Measurements from ENCODE around the gene CAVIN4. TPM values are rescaled to one million over a fixed set of nuclear protein-coding genes. Genes with fewer than 3 reads are reported as not detected.

CAVIN4 gene
- total RNA-seq, 2 donors from 2014 or later: 0.13 TPM; not detected in 1

DNA sequence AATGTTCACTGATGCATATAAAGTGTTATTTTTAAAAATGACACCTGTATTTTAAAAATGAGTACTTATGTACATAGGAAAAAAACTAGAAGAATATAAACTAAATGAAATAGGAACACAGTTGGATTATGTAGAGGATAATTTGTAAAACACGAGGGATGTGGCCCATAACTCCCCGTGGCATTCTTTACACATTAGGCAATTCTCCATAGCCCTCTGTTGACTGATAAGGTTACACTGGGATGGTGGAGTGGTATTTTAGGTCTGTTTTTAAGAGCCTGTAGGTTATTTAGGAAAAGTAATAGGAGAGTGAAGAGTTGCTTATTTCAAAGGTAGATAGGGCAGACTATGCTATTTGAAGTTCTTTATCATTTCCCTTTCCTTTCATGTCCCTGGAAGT is 1.8 kb downstream of the CAVIN4 start:
- Mint-ChIP-seq H3K4me3 (no peak overlapping the region), H3K27me3 (peaks cover 6% of the 10 kb centered on the region), H3K36me3 (ENCODE audit: low read depth) (no peaks in the 10 kb centered on the region), H3K4me1 (no peaks in the 10 kb centered on the region), H3K27ac (no peak overlapping the region)
- H3K9me3 ChIP-seq (ENCODE audit: control insufficient read depth, low read length, poor library complexity, severe bottlenecking): no peaks in the 10 kb centered on the region
- ATAC-seq: no peak
- no peak for DNase-seq

DNA sequence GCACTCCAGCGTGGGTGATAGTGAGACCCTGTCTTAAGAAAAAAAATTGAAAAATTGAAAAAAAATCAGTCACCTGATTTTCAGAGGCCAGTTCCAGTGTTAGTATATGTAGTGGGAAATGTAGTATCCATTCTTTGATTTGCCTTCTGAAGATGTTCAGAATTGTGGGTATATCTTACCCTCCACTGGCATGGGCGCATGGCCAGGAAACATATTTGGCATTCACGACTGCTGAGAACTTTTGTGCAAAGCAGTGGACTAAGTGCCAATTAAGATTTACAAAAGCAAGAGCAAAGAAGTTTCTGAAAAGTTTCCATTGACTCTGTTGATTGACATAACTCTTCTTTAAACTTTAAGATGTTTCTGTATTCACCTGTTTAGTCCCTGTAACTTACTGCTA is 2.4 kb downstream of the CAVIN4 start:
- ATAC-seq (no peak), DNase-seq (no peak)
- Mint-ChIP-seq H3K4me3 (no peak overlapping the region), H3K36me3 (ENCODE audit: low read depth) (no peaks in the 10 kb centered on the region), H3K27ac (no peak overlapping the region), H3K27me3 (peaks cover 6% of the 10 kb centered on the region), H3K4me1 (no peaks in the 10 kb centered on the region)
- no peaks in the 10 kb centered on the region for H3K9me3 ChIP-seq (ENCODE audit: control insufficient read depth, low read length, poor library complexity, severe bottlenecking)

- Mint-ChIP-seq H3K4me3 (no peak overlapping the region), H3K4me1 (no peaks in the 10 kb centered on the region), H3K36me3 (ENCODE audit: low read depth) (no peaks in the 10 kb centered on the region), H3K27ac (no peak overlapping the region), H3K27me3 (peaks cover 6% of the 10 kb centered on the region)
- no peak for DNase-seq
- ATAC-seq: no peak
- no peaks in the 10 kb centered on the region for H3K9me3 ChIP-seq (ENCODE audit: control insufficient read depth, low read length, poor library complexity, severe bottlenecking)
Measured at GRCh38 chr9:100581081-100581480, 3.2 kb downstream of the CAVIN4 start.

DNA sequence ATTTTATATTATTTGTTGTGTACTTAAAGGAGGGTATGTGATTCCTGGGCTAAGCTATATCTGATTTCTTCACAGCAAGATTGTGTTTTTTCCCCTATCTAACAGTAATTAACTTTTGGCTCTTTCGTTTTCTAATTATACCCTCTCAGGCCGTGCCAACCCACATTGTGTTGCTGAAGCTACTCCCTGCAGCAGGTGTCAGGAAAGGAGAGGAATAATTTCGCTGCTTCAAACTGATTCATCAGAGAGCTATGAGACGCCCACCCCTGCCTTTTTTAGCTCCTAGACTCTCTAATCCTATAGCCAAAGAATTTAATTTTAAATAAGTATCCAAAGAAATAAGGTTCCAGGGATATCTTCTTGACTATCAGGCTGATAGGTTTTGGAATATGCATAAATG is 3.8 kb downstream of the CAVIN4 start:
- no peak for DNase-seq
- H3K9me3 ChIP-seq (ENCODE audit: control insufficient read depth, low read length, poor library complexity, severe bottlenecking): no peaks in the 10 kb centered on the region
- H3K4me1 Mint-ChIP-seq: no peaks in the 10 kb centered on the region
- no peaks in the 10 kb centered on the region for H3K36me3 Mint-ChIP-seq (ENCODE audit: low read depth)
- ATAC-seq: no peak
- no peak overlapping the region for H3K4me3 Mint-ChIP-seq
- no peak overlapping the region for H3K27ac Mint-ChIP-seq
- H3K27me3 Mint-ChIP-seq: peaks cover 6% of the 10 kb centered on the region

DNA sequence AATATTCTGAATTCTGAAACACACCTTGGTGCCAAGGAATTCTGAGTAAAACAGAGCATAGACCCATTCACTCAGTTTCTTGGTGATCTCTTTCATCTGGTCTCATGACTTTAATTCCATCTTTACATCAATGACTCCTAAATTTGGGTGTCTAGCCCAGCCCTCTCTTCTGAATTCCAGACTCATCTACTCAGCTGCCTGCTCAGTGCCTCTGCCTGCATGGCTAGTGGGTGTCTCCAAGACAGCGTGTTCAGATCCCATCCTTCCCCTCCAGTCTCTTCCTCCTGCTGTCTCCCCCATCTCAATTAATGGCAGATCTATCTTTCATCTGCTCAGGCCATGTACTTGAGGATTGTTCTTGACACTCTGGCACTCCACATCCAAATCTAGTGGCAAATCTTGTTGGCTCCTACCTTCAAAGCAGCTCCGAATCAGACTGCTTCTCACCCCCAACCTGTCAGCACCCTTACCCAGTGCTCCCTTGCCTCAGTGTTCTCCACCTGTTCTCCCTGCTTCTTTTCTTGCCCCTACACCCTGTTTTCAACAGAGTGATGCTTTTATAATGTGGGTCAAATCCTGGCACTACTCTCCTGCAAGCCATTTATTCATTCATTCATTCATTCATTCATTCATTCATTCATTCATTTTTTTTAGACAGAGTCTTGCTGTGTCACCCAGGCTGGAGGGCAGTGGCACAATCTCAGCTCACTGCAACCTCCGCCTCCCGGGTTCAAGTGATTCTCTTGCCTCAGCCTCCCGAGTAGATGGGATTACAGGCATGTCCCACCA is 5.3 kb downstream of the CAVIN4 start:
- Mint-ChIP-seq H3K27ac (no peak overlapping the region), H3K36me3 (ENCODE audit: low read depth) (no peaks in the 10 kb centered on the region), H3K4me3 (no peak overlapping the region), H3K4me1 (no peaks in the 10 kb centered on the region), H3K27me3 (peaks cover 10% of the 10 kb centered on the region)
- DNase-seq (no peak), ATAC-seq (no peak)
- no peaks in the 10 kb centered on the region for H3K9me3 ChIP-seq (ENCODE audit: control insufficient read depth, low read length, poor library complexity, severe bottlenecking)

- H3K27ac Mint-ChIP-seq: no peak overlapping the region
- H3K4me1 Mint-ChIP-seq: no peaks in the 10 kb centered on the region
- H3K27me3 Mint-ChIP-seq: peaks cover 10% of the 10 kb centered on the region
- DNase-seq (no peak), ATAC-seq (no peak)
- no peaks in the 10 kb centered on the region for H3K9me3 ChIP-seq (ENCODE audit: control insufficient read depth, low read length, poor library complexity, severe bottlenecking)
- no peaks in the 10 kb centered on the region for H3K36me3 Mint-ChIP-seq (ENCODE audit: low read depth)
- H3K4me3 Mint-ChIP-seq: no peak overlapping the region
Measured at GRCh38 chr9:100584951-100585350, 7.1 kb downstream of the CAVIN4 start.

GRCh38 chr9:100586093-100586492 is 8.2 kb downstream of the CAVIN4 start:
- ATAC-seq (no peak), DNase-seq (no peak)
- H3K4me3 Mint-ChIP-seq: no peak overlapping the region
- H3K4me1 Mint-ChIP-seq: no peaks in the 10 kb centered on the region
- H3K9me3 ChIP-seq (ENCODE audit: control insufficient read depth, low read length, poor library complexity, severe bottlenecking): no peaks in the 10 kb centered on the region
- H3K36me3 Mint-ChIP-seq (ENCODE audit: low read depth): no peaks in the 10 kb centered on the region
- H3K27me3 Mint-ChIP-seq: peaks cover 10% of the 10 kb centered on the region
- no peak overlapping the region for H3K27ac Mint-ChIP-seq

DNA sequence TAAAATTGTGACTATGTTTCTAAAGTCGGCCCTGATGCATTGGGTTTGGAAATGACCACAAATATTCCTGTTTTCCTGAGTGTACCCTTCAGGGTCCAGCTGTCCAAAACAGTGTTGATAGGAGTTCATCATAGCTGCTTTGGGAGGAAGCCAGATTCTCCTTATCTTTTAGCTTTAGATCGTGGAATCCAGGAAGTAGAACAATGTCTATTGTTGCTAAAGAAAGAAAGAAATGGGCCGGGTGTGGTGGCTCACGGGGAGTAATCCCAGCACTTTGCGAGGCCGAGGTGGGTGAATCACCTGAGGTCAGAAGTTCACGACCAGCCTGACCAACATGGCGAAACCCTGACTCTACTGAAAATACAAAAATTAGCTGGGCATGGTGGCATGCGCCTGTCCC is 9.5 kb downstream of the CAVIN4 start:
- H3K27me3 Mint-ChIP-seq: peaks cover 6% of the 10 kb centered on the region
- DNase-seq (no peak), ATAC-seq (no peak)
- no peaks in the 10 kb centered on the region for H3K36me3 Mint-ChIP-seq (ENCODE audit: low read depth)
- H3K9me3 ChIP-seq (ENCODE audit: control insufficient read depth, low read length, poor library complexity, severe bottlenecking): no peaks in the 10 kb centered on the region
- no peaks in the 10 kb centered on the region for H3K4me1 Mint-ChIP-seq
- H3K4me3 Mint-ChIP-seq: no peak overlapping the region
- no peak overlapping the region for H3K27ac Mint-ChIP-seq

GRCh38 chr9:100589582-100589981 is 11.7 kb downstream of the CAVIN4 start:
- Mint-ChIP-seq H3K4me1 (no peaks in the 10 kb centered on the region), H3K4me3 (no peak overlapping the region), H3K27ac (no peak overlapping the region), H3K27me3 (peaks cover 4% of the 10 kb centered on the region), H3K36me3 (ENCODE audit: low read depth) (no peaks in the 10 kb centered on the region)
- no peaks in the 10 kb centered on the region for H3K9me3 ChIP-seq (ENCODE audit: control insufficient read depth, low read length, poor library complexity, severe bottlenecking)
- DNase-seq (no peak), ATAC-seq (no peak)

DNA sequence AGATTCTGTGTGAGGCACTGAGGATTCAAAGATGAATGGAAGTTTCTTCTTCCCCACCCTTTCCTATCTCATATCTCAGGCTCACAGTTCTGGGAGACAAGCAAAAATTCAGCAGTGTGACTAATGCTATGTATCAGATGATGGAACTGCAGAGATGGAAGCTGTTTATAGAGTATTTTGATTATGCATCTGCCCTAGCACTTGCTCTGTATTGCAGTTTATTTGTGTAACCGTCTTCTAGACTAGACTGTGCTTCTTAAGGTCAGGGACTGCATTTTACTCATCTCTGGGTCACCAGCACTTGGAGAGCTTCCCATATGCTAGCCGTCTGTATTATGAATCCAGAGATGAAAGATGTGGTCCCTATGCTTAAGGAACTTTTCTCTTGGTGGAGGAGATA is 12.6 kb downstream of the CAVIN4 start:
- ATAC-seq (no peak), DNase-seq (no peak)
- Mint-ChIP-seq H3K27me3 (peaks cover 4% of the 10 kb centered on the region), H3K36me3 (ENCODE audit: low read depth) (no peaks in the 10 kb centered on the region), H3K4me1 (peaks cover 4% of the 10 kb centered on the region), H3K27ac (no peak overlapping the region), H3K4me3 (no peak overlapping the region)
- no peaks in the 10 kb centered on the region for H3K9me3 ChIP-seq (ENCODE audit: control insufficient read depth, low read length, poor library complexity, severe bottlenecking)

GRCh38 chr9:100591139-100591538 is 13.3 kb downstream of the CAVIN4 start:
- ATAC-seq: no peak
- H3K4me1 Mint-ChIP-seq: peaks cover 10% of the 10 kb centered on the region
- no peak overlapping the region for H3K27ac Mint-ChIP-seq

GRCh38 chr9:100591639-100592412 is 13.9 kb downstream of the CAVIN4 start:
- H3K4me3 Mint-ChIP-seq: no peak overlapping the region
- H3K27me3 Mint-ChIP-seq: peaks cover 4% of the 10 kb centered on the region
- no peaks in the 10 kb centered on the region for H3K9me3 ChIP-seq (ENCODE audit: control insufficient read depth, low read length, poor library complexity, severe bottlenecking)
- no peaks in the 10 kb centered on the region for H3K36me3 Mint-ChIP-seq (ENCODE audit: low read depth)
- DNase-seq (no peak), ATAC-seq (no peak)
- H3K27ac Mint-ChIP-seq: no peak overlapping the region
- H3K4me1 Mint-ChIP-seq: peaks cover 12% of the 10 kb centered on the region

More at GRCh38 chr9:100591139-100591538, 13.3 kb downstream of the CAVIN4 start:
- H3K27me3 Mint-ChIP-seq: peaks cover 4% of the 10 kb centered on the region
- H3K9me3 ChIP-seq (ENCODE audit: control insufficient read depth, low read length, poor library complexity, severe bottlenecking): no peaks in the 10 kb centered on the region
- H3K36me3 Mint-ChIP-seq (ENCODE audit: low read depth): no peaks in the 10 kb centered on the region
- no peak for DNase-seq
- no peak overlapping the region for H3K4me3 Mint-ChIP-seq

DNA sequence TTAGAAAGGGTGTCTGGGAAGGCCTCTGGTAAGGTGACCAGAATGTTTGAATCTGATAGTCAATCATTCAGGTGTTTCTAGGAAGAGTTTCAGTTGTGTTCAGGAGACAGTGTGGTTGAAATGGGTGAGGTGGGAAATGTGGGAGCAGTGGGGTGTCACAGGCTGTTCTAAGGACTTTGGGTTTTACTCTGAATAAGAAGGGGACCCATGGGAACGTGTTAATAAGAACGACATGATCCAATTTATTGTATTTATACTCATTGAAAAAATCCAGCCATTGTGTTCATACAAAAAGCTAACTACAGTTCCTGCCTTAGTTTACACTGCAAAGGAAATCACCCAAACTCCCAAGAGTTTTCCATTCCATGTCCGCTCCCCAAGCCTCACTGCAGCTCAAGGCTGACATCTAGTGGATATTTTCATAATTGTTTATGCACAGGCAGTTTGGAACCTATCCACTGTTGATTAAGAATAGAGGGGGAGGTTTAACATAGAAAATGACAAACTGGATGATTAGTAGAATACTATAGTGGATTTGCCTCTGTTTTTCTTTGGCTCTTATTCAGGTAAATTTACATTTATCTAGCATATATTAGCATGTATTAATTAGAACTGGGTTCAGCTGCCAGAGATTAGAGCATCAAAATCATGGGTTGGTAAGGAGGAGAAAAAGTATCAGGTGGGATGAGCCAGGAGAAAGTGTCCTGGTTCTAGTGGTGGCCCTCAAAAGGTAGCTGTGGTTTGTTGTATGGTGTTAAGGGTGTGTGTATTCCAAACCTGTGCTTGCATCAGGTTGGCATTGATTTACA is 17.7 kb downstream of the CAVIN4 start:
- peak; percentile 35 for ATAC-seq
- H3K9me3 ChIP-seq (ENCODE audit: control insufficient read depth, low read length, poor library complexity, severe bottlenecking): no peaks in the 10 kb centered on the region
- Mint-ChIP-seq H3K4me1 (peaks cover 30% of the 10 kb centered on the region), H3K27me3 (no peaks in the 10 kb centered on the region), H3K36me3 (ENCODE audit: low read depth) (no peaks in the 10 kb centered on the region), H3K27ac (no peak overlapping the region), H3K4me3 (no peak overlapping the region)
- DNase-seq: no peak

Measured in T-helper 17 cell (primary cell).